Stimulated activated CD4-positive, alpha-beta T cell treated with anti-CD3 and anti-CD28 coated beads, TNF-alpha, amount 100 ng/mL, for 24 hours (primary cell): ENCODE measurements around the gene RGS7.
"Not testable (repeated sequence)": the region's sequence is repeated elsewhere in the genome, so short reads cannot be mapped to it uniquely, and the experiment has no call there.

Experiments used
- DNase-seq, 3 experiments: peaks; one replicate each; pipeline ENCODE4 v3.0.0-alpha.2; 2020; ENCODE audit warnings: low read depth in 3 of 3

Gene RGS7

DNA sequence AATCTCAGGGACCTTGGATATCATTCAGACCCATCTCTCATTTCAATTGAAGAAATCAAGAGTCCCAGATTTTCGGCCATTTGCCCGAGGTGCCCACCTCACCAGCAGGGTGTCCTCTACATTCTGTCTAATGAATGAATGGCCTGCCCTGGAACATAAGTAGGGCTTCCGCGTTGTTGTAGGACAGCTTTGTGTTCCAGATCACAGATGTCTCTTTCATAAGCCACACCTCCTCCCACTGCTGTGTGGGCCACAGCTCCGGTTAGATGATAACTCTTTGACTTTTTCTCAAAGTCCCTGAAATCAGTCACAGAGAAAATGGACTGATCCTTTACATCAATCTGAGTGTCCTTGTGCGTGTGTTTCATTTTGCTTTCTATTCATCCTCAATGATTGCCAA is 144.4 kb downstream of the RGS7 start:
- no peak for DNase-seq

DNA sequence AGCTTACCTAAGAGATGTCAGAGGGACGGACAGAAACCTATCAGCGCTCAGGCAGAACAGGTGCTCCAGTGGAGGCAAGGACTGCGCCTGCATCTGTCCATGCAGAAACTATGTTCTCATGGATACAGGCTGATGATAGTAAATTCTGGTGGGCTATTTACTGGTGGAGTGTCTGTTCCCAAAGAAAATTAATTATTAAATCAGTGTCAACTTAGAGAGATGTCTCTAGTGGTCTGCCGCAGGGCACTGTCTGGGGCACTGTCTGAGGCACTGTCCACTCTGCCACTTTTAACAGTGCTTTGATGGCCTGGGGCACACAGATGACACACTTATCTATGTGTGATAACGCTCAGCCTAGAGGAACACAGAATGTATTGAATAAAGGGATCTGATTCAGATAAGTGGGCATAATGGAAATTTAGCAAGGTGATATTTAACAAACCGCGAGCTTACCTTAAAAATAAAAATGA is 148.1 kb downstream of the RGS7 start:
- DNase-seq, result no peak

DNA sequence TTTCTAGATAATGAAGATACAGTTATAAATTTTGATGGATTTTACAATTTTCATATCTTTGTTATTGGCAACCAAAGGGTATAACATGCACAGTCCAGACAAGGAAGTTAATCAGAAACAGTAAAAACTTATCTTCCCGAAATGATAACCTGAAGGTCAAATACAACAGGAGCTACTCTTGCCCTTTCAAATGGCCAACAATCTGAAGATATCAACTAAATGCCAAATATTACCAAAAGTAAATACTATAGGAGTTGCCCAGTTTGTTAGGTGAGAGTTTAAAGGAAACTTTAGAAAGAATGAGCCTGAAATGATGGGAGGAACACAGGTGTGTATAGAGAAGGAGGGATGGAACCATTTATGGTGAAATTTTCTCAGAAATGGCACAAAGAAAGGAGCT is 153.2 kb downstream of the RGS7 start:
- no peak for DNase-seq

DNA sequence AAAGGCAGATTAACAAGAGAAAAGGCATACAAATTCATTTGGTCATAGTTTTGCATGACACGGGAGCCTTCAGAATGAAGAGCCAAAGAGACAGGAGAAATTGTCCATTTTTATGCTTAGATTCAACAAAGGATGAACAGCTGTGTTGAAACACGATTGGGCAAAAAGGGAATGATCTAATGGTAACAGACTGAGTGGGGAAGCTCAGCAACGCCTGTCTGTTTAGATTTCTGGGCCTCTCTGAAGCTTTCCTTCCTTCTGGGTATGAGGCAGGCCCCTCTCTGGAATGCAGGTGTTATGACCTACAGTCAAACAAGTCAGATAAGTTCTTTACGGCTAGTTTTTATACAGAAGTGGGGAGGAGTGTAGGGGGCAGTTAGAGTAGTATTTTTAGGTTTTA is 154.6 kb downstream of the RGS7 start:
- no peak for DNase-seq

DNA sequence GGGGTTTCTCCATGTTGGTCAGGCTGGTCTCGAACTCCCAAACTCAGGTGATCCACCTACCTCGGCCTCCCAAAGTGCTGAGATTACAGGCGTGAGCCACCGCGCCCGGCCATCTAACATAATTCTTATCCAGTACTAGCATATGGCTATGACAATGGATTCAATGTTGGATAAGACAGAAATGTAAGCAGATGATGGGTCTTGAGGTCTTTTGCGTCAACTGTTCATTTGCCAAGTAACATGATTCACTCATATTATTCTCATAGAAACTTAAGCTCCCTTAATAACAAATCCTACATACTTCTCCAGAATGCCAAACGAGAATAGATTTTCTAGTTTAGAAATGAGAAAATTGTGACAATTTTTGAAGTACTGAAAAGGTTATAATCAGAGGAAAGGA is 170.3 kb downstream of the RGS7 start:
- no peak for DNase-seq

DNA sequence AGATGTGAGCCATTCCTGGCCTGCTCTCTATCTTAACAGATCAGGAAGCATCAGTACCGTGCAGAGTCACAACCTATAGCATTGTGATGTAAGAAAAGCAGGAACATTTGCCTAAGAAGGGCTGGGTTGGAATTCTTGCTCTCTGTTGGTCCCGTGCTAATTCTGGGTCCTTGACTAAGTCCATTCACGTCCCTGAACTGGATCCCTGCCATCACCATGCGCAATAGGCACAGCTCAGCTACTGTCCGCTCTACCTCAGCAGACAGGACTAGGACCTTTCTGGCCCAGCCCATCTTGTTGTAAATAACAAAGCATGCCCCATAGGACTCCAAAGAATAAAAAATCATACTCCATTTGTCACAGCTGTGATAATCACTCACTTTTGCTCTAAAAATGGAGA is 175.0 kb downstream of the RGS7 start:
- DNase-seq, result no peak

DNA sequence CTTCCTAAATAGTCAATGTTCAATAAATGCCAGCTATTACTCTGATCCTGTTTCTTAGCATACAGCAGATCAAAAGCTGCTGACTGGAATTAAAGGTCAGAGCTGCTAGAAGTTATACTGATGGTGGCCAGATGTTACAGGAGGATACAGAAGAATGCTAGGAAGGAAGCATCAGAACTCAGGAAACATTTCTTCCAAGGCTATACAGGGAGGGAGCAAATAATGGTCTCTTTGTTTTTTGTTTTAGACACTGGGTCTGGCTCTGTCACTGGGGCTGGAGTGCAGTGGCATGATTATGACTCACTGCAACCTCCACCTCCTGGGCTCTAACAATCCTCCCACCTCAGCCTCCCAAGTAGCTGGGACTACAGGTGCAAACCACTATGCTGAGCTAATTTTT is 175.5 kb downstream of the RGS7 start:
- no peak for DNase-seq

DNA sequence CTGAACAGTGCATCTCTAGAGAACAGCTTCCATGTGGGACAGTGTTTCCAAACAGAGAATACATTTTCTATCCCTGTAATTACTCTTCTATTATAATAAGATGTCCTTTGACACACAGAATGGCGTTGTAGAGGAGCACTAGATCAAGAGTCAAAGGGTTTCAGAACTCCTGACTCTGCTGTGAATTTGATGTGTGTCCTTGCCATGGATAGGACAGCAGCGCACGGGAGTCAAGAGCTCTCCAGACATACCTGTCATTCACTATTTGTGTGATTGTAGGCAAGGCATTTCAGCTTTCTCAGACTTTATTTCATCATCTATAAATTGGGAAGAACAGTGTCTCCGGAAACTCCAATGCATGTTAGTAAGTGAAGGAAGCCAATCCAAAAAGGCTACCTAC is 176.4 kb downstream of the RGS7 start:
- DNase-seq, result no peak

DNA sequence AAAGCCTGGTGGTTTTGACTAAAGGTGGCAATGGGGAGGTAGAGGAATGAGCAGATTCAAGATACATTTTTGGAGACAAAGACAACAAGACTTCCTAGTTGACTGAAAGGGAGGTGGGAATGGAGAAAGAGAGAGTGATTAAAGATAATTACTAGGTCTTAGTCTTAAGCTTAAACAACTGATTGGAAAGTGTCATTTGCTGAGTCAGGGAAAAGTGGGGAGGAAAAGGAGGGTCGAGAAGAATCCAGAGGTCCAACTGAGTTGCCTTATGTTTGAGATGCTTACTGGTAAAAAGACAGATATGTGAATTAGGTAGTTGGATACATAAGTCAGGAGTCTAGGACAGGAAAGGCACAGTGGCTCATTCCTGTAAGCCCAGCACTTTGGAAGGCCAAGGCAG is 179.3 kb downstream of the RGS7 start:
- no peak for DNase-seq

DNA sequence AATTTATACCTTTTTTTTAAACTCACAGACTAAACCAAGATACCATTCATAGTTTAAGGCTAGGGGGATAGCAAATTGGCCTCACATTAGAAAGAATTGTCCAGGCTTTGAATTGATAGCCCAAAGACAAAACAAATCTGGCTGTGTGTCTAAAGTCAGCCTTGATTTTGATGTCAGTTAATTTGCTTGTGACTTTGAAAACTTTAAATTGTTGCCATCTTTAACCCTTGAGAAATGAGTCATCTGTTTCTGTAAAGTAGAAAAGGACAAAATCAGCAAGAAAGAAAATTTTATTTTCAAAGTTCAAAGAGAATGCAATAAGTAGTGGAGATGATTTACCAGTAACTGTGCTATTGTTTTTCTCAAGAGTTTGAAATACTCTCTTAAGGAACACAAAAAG is 184.5 kb downstream of the RGS7 start:
- DNase-seq, result no peak

DNA sequence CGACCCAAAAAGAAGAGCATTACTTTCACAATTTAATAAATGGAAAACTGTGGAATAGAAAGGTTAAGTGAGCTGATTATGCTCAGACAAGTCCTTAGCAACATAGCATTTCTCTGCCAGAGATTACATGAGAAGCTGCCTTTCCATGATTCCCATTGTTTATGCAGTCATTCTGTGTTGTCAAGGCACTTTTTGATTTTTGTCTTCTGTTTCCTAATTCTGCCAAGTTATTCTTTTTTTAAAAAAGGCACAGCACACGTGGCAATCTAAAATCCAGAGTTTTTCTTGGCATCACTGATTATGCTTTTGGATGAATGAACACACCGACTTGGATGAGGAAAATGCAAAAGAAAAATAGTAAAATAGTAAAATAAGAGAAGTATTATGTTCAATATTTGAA is 185.0 kb downstream of the RGS7 start:
- DNase-seq, result no peak

DNA sequence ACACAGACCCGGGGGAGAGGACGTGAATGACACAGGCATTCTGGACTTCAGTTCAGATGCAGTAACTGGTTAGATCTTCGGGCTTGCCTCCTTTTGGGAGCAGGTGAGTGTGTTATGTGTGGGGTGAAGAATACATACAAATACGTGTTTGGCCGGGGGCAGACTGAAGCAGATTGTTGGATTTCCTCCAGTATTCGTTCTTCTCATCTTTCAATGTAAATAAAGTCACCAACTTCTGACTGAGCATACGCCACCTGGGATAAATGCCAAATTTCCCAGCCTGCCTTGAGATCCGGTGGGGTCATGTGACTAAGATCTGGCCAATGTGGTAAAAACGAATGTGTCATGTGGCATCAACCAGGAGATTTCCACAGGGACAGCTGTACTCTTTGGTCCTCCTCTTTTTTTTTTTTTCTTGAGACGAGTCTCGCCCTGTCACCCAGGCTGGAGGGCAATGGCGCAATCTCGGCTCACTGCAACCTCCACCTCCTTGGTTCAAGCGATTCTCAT is 189.8 kb downstream of the RGS7 start:
- DNase-seq, result no peak

DNA sequence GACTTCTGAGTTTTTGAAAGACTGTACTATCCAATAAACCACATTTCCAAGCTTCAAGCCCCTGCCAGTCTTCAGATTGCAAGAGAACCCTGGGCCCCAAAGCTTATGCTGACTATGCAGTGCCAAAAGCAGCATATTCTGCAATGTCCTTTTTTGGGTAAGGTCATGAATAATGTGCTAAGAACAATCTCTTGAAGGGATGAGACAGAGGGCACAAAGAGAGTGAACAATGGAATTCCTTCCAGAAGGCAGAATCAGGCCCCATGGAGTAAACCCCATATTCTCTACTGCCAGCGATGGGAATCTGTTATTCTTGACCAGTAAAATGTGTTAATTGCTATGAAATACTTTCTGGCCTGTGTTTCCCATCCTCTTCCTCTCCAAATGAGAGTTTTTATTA is 190.4 kb downstream of the RGS7 start:
- no peak for DNase-seq

DNA sequence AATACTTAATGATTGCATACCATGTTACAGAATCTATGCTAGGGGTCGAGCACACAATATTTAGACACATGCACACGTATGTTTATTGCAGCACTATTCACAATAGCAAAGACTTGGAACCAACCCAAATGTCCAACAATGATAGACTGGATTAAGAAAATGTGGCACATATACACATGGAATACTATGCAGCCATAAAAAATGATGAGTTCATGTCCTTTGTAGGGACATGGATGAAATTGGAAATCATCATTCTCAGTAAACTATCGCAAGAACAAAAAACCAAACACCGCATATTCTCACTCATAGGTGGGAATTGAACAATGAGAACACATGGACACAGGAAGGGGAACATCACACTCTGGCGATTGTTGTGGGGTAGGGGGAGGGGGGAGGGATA is 191.7 kb downstream of the RGS7 start:
- DNase-seq, result not testable (repeated sequence)

DNA sequence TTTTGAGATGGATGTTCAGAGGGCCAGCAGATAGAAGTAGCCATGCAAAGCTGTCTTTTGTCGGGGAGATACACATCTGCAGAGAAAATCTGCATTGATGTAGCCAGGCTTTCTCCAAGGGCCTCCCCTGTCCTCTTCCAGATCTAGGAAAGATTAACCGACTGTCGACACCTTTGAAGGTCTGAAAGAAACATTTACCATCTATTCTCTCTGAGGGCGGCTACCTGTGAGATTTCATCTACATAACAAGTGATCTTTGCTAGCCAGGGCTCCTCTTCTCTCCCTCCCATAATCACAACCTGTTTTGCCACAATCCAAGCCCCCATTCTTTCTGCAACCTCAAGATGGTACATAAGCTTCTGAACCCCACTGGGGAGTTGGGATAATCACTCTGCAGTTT is 193.6 kb downstream of the RGS7 start:
- no peak for DNase-seq

DNA sequence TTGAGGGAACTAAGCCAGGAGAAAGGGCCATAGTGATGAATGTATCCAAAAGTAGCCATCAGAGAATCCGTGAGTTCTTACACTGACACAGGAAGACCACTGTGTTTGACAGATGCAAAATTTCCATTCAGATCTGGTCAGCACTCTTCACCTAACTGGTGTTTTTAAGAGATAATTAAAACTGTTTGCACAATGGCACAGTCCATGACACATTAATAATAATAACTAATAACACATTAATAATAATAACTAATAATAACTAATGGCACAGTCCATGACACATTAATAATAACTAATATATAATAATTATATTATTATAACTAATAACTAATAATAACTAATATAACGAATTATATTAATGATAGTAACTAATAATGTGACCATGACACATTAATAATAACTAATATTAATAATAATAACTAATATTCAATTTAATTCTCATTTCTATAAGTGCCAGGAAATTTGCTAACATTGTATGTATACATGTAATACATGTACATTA is 195.8 kb downstream of the RGS7 start:
- no peak for DNase-seq

DNA sequence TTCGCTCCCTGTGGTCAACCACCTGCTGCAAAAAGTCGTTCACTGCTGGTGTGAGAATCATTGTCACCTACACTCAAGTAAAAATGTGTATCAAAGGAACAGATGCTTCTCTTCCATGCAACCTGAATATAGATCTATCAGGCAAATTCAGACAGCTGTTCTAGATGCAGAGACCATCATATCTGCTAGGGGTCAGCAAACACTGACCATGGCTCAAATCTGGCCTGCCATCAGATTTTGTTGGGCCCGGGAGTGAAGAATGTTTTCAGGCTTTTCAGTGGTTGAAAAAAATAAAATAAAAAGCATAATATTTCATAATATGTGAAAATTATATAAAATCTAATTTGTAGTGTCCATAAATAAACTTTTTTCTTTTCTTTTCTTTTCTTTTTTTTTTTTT is 199.6 kb downstream of the RGS7 start:
- DNase-seq, result no peak

DNA sequence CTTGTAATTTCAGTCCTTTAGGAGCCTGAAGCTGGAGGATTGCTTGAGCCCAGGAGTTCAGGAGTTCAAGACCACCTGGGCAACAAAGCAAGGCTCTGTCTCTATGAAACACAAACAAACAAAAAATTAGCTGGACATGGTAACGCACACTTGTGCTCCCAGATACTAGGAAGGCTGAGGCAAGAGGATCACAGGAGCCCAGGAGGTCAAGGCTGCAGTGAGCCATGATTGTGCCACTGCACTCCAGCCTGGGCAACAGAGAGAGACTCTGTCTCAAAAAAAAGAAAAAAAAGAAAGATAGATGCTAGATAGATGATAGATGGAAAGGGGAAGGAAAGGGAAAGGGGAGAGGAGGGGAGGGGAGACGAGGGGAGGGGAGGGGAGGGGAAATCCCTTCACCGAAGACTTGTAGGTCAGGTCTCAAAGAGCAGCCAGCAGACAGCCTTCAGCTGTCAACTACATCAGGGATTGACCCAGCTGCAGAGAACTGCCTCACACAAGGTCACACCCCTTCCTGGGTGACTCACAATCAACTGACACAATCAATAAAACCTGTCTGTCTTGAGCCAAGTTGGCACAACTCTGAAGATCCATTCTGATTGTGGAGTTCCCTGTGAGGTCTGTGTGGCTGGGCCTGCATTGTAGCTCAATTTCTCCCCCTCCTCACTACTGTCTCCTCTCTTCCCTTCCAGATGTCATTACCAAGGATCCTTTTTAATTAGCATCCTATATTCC is 200.6 kb downstream of the RGS7 start:
- no peak for DNase-seq

DNA sequence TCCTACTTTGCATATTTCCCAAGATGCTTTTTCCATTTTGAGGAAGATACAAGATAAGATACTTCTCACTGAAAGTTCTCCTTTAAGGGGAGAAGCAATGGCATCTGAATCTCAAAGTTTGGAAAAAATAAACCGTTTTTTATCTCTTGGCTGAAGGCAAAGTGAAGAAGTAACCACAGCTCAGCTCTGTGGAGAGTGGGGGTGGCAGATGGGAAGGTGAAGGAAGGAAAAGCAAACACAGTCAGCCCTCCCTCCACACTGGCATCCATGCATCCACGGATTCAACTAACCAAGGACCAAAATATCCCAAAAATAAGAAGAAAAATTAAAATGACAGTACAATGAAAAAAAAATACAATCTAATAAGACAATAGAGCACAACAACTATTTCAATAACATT is 211.1 kb downstream of the RGS7 start:
- DNase-seq, result no peak

DNA sequence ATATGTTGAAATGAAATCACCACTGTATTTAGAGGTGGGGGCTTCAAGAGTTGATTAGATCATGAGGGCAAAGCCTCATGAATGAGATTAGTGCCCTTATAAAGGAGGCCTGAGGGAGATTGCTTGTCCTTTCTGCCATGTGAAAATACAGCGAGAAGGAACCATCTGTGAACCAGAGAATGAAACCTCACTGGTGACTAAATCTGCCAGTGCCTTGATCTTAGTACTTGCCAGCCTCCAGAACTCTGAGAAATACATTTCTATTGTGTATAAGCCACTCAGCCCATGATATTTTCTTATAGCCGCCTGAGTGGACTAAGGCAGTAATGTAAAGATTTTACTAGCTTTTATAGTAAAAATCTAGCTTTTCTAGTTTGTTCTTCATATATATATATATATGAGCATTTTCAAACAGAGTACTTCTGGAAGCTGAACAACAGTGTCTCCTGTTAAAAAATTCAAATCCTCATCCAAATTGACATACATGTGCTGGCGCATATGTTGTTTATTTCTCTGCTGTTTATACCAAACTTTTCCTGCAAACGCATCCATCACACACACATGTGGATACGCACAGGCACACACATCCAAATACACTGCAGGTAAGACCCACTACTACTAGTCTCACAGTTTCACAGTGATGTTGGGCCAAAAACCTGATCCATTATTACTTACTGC is 213.1 kb downstream of the RGS7 start:
- no peak for DNase-seq

DNA sequence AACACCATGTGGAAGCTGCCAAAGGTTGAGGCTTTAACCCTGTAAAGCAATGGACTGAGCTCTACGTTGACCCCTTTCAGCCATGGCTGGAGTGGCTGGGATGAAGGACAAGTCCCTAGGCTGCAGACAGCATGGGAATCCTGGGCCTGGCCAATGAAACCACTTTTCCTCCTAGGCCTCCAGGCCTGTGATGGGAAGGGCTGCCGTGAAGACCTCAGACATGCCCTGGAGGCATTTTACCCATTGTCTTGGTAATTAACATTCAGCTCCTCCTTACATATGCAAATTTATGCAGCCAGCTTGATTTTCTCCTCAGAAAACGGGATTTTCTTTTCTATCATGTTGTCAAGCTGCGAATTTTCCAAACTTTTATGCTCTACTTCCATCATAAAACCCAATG is 214.5 kb downstream of the RGS7 start:
- DNase-seq, result no peak

DNA sequence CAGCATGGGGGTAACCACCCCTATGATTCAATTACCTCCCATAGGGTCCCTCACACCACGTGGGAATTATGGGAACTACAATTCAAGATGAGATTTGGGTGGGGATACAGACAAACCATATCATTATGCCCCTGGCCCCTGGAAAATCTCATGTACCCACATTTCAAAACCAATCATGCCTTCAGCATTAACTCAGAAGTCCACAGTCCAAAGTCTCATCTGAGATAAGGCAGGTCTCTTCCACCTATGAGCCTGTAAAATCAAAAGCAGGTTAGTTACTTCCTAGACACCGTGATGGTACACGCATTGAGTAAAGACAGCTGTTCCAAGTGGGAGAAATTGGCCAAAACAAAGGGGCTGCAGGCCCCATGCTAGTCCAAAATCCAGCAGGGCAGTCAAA is 215.4 kb downstream of the RGS7 start:
- not testable (repeated sequence) for DNase-seq

DNA sequence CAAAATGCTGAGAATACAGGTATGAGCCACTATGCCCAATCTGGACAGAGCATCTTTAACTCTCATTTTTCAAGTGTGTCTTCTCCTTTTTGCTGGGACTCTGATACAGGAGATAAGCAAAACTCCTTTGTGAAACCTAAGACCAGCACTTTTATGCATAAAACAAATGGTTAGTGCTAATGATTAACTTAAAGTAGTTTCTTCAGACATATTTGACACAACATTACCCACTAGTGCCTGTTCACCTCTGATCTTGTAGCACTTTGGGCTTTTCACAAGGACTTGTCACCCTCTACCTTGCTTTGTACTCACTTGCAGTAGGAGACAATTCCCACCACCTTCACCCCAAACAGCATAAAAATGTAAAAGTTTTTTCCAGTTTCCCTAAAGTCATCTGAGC is 216.3 kb downstream of the RGS7 start:
- no peak for DNase-seq
